ENCODE measurements around the gene HNF1A. TPM values are rescaled to one million over a fixed set of nuclear protein-coding genes. Genes with fewer than 3 reads are reported as not detected.

The HNF1A gene
- total RNA-seq, 1 experiment from 2014 or later: not detected

DNA sequence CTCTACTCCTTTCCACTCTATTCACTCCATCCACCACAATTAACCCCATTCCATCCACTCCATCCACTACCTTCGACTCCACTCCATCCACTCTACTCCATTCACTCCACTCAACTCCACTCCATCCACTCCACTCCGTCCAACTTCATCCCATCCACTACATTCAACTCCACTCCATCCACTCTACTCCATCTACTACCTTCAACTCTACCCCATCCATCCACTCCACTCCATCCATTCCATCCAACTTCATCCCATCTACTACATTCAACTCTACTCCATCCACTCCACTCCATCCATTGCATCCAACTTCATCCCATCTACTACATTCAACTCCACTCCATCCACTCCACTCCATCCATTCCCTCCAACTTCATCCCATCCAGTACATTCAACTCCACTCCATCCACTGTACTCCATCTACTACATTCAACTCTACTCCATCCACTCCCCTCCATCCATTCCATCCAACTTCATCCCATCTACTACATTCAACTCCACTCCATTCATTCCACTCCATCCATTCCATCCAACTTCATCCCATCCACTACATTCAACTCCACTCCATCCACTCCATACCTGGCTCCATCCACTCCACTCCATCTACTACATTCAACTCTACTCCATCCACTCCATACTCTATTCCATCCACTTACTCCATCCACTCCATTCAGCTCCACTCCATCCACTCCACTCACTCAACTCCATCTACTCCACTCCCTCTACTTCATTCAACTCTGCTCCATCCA lies 16.4 kb downstream of the HNF1A start:
- Histone ChIP-seq H3K4me3 (replicated peaks in 1 of 2; ENCODE audit: low read depth in 1 of 2, low read length in 2 of 2) (no peak overlapping the region), H3K27ac (ENCODE audit: low read depth, low read length) (no peak overlapping the region), H3K9me3 (ENCODE audit: control insufficient read depth in 1 of 2, insufficient read depth in 1 of 2, low read depth in 1 of 2, low read length in 2 of 2) (no peaks in the 10 kb centered on the region), H4K20me1 (ENCODE audit: insufficient read depth) (no peaks in the 10 kb centered on the region), H3K36me3 (ENCODE audit: control insufficient read depth in 1 of 2, insufficient read depth in 2 of 2, low read length in 2 of 2) (no peaks in the 10 kb centered on the region), H3K4me2 (ENCODE audit: low read length) (no peak overlapping the region), H2AFZ (ENCODE audit: low read depth, low read length, poor library complexity, severe bottlenecking) (no peak overlapping the region), H3K9ac (ENCODE audit: low read length) (no peak overlapping the region), H3K27me3 (ENCODE audit: insufficient read depth, low read length) (no peaks in the 10 kb centered on the region), H3K4me1 (ENCODE audit: control insufficient read depth in 1 of 2, insufficient read depth in 2 of 2, low read length in 2 of 2) (no peaks in the 10 kb centered on the region), H3K9me2 (ENCODE audit: insufficient read depth) (no peaks in the 10 kb centered on the region), H3K79me2 (ENCODE audit: insufficient read depth, low read length) (no peaks in the 10 kb centered on the region)
- ChIA-PET POLR2A (no interaction called here), CTCF (no interaction called here), RAD21 (ENCODE audit: low non-redundant PET in 1 of 2, low total read pairs in 2 of 2, uncharacterized antibody in 2 of 2, unreplicated experiment in 2 of 2) (no interaction called here)
- peak; percentile 31; the same call in 1 of the 2 replicates for ATAC-seq
- intact Hi-C loops (cut with micrococcal nuclease): no loop called here
- peak; percentile 21; the same call in 1 of the 2 replicates for TF ChIP-seq JUND (IDR thresholded peaks at IDR 0.05)
- no peak for TF ChIP-seq EGR1 (IDR thresholded peaks at IDR 0.05; ENCODE audit: low read depth)
- no TSS peak for BruUV-seq (replicated peaks)
- DNase-seq (ENCODE audit: low read depth, low spot score): peak; percentile 29

DNA sequence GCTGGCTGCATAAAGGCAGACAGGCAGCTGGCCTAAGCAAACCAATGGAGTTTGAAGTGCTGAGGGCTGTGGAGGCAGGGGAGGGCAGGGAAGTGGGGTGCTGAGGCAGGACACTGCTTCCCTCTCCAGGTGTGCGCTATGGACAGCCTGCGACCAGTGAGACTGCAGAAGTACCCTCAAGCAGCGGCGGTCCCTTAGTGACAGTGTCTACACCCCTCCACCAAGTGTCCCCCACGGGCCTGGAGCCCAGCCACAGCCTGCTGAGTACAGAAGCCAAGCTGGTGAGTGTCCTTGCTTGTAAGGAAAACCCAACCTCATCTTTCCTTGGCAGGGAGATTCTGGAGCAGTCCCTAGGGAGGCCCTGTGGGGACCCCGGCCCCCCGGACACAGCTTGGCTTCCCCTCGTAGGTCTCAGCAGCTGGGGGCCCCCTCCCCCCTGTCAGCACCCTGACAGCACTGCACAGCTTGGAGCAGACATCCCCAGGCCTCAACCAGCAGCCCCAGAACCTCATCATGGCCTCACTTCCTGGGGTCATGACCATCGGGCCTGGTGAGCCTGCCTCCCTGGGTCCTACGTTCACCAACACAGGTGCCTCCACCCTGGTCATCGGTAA lies 17.9 kb downstream of the HNF1A start:
- ChIA-PET CTCF (interaction anchor here (1.6 kb wide), 1 partner anchor 9 kb away, joined by 5 read pairs; no protein-coding TSS in a partner anchor), POLR2A (no interaction called here), RAD21 (ENCODE audit: low non-redundant PET in 1 of 2, low total read pairs in 2 of 2, uncharacterized antibody in 2 of 2, unreplicated experiment in 2 of 2) (no interaction called here)
- Histone ChIP-seq H3K9me2 (ENCODE audit: insufficient read depth) (no peaks in the 10 kb centered on the region), H4K20me1 (ENCODE audit: insufficient read depth) (no peaks in the 10 kb centered on the region), H2AFZ (ENCODE audit: low read depth, low read length, poor library complexity, severe bottlenecking) (no peak overlapping the region), H3K27ac (ENCODE audit: low read depth, low read length) (no peak overlapping the region), H3K4me1 (ENCODE audit: control insufficient read depth in 1 of 2, insufficient read depth in 2 of 2, low read length in 2 of 2) (no peaks in the 10 kb centered on the region), H3K4me2 (ENCODE audit: low read length) (no peak overlapping the region), H3K9ac (ENCODE audit: low read length) (no peak overlapping the region), H3K27me3 (ENCODE audit: insufficient read depth, low read length) (no peaks in the 10 kb centered on the region), H3K9me3 (ENCODE audit: control insufficient read depth in 1 of 2, insufficient read depth in 1 of 2, low read depth in 1 of 2, low read length in 2 of 2) (no peaks in the 10 kb centered on the region), H3K79me2 (ENCODE audit: insufficient read depth, low read length) (no peaks in the 10 kb centered on the region), H3K36me3 (ENCODE audit: control insufficient read depth in 1 of 2, insufficient read depth in 2 of 2, low read length in 2 of 2) (no peaks in the 10 kb centered on the region), H3K4me3 (replicated peaks in 1 of 2; ENCODE audit: low read depth in 1 of 2, low read length in 2 of 2) (no peak overlapping the region)
- no peak for TF ChIP-seq ELF1 (IDR thresholded peaks at IDR 0.05; ENCODE audit: borderline replicate concordance, low read depth)
- TF ChIP-seq, protein P1, sequence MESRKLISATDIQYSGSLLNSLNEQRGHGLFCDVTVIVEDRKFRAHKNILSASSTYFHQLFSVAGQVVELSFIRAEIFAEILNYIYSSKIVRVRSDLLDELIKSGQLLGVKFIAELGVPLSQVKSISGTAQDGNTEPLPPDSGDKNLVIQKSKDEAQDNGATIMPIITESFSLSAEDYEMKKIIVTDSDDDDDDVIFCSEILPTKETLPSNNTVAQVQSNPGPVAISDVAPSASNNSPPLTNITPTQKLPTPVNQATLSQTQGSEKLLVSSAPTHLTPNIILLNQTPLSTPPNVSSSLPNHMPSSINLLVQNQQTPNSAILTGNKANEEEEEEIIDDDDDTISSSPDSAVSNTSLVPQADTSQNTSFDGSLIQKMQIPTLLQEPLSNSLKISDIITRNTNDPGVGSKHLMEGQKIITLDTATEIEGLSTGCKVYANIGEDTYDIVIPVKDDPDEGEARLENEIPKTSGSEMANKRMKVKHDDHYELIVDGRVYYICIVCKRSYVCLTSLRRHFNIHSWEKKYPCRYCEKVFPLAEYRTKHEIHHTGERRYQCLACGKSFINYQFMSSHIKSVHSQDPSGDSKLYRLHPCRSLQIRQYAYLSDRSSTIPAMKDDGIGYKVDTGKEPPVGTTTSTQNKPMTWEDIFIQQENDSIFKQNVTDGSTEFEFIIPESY (IDR thresholded peaks at IDR 0.05; ENCODE audit: extremely low read depth, insufficient replicate concordance, low read length): no peak
- DNase-seq (ENCODE audit: low read depth, low spot score) (no peak), ATAC-seq (no peak)
- BruUV-seq (replicated peaks): no TSS peak
- intact Hi-C loops (cut with micrococcal nuclease): no loop called here
